Endothelial cell of umbilical vein (primary cell): Measurements from ENCODE around the gene ARF1. TPM values are rescaled to one million over a fixed set of nuclear protein-coding genes. Genes with fewer than 3 reads are reported as not detected.

Experiments used
- BruUV-seq: library from RNA; stranded (reverse); fragments of 400-500 nt; replicated peaks from 2 replicates; lab custom pipeline; 2021; lab: Mats Ljungman, UMichigan
- CTCF ChIA-PET: fragments of 300-600, 350-600 bp; sonication (Branson Sonifier 250); formaldehyde crosslinking; loops from one replicate; lab custom pipeline; 2021; ENCODE audit warnings: antibody characterized with exemption, inconsistent platforms; lab: Charles Lee
- POLR2A ChIA-PET: fragments of 300-600, 350-600 bp; sonication (Branson Sonifier 250); formaldehyde crosslinking; loops from one replicate; lab custom pipeline; 2021; ENCODE audit warnings: antibody characterized with exemption, inconsistent platforms; lab: Charles Lee
- DNase-seq: peaks from one replicate; pipeline ENCODE4 v3.0.0-alpha.2; 2011; ENCODE audit warnings: low read depth, low spot score
- FAIRE-seq: peaks from 2 replicates; lab custom pipeline; 2011; peaks lifted over from hg19 to GRCh38; lab: Jason Lieb, UNC
- H2AFZ ChIP-seq: 2 replicates; pipeline ENCODE4 v1.6.0; 2012; ENCODE audit warnings: low read depth, low read length, control low read depth, inconsistent platforms
- H3K27ac ChIP-seq: 2 replicates; pipeline ENCODE4 v1.5.1; 2011; ENCODE audit warnings: low read depth, mild to moderate bottlenecking, control low read depth, low read length, moderate library complexity; ENCODE audit not compliant: insufficient read depth
- H3K27me3 ChIP-seq, 2 experiments: 2 replicates each; pipeline versions ENCODE4 v1.6.0 to v1.6.1; 2011; ENCODE audit warnings: low read length in 2 of 2, mixed read lengths in 1 of 2; ENCODE audit not compliant: control insufficient read depth in 2 of 2, insufficient read depth in 2 of 2
- H3K36me3 ChIP-seq, 2 experiments: 2 replicates in 1 of 2; 3 replicates in 1 of 2; pipeline ENCODE4 v1.5.1; 2011; ENCODE audit warnings: low read length in 2 of 2, mild to moderate bottlenecking in 1 of 2, moderate library complexity in 1 of 2; ENCODE audit not compliant: control insufficient read depth in 2 of 2, insufficient read depth in 2 of 2; ENCODE audit errors: extremely low read depth in 1 of 2
- H3K4me1 ChIP-seq: 3 replicates; pipeline ENCODE4 v1.5.1; 2011; ENCODE audit warnings: mild to moderate bottlenecking, low read length; ENCODE audit not compliant: control insufficient read depth, insufficient read depth; ENCODE audit errors: extremely low read depth
- H3K4me2 ChIP-seq: 2 replicates; pipeline ENCODE4 v1.6.1; 2011; ENCODE audit warnings: low read length, control low read depth, mixed read lengths; ENCODE audit not compliant: insufficient read depth
- H3K4me3 ChIP-seq, 3 experiments: fragments of 200-600 bp in 1 of 3; sonication (generic), shearing (Covaris generic) in 1 of 3; replicated peaks in 1 of 3; 2 replicates each; pipeline ENCODE4 v1.5.1; 2011 to 2016; ENCODE audit warnings: control low read depth in 3 of 3, low read length in 3 of 3, mild to moderate bottlenecking in 2 of 3, inconsistent platforms in 1 of 3, low read depth in 1 of 3, moderate library complexity in 1 of 3; ENCODE audit not compliant: insufficient read depth in 1 of 3
- H3K79me2 ChIP-seq: 2 replicates; pipeline ENCODE4 v1.6.0; 2012; ENCODE audit warnings: low read length, inconsistent platforms; ENCODE audit not compliant: control insufficient read depth, insufficient read depth
- H3K9ac ChIP-seq: replicated peaks from 2 replicates; pipeline ENCODE3; 2011; ENCODE audit warnings: low read length, control low read depth; ENCODE audit not compliant: insufficient read depth; ENCODE audit errors: extremely low read depth
- H3K9me1 ChIP-seq: replicated peaks from 3 replicates; pipeline ENCODE4 v1.6.0; 2011; ENCODE audit warnings: mild to moderate bottlenecking, low read length; ENCODE audit not compliant: control insufficient read depth, insufficient read depth; ENCODE audit errors: extremely low read depth
- H3K9me3 ChIP-seq: replicated peaks from 2 replicates; pipeline ENCODE4 v1.5.1; 2012; ENCODE audit warnings: low read length, inconsistent platforms; ENCODE audit not compliant: control insufficient read depth, insufficient read depth
- H4K20me1 ChIP-seq: replicated peaks from 2 replicates; pipeline ENCODE3; 2011; ENCODE audit warnings: mild to moderate bottlenecking, low read length; ENCODE audit not compliant: control insufficient read depth, insufficient read depth; ENCODE audit errors: extremely low read depth
- EZH2 ChIP-seq: IDR thresholded peaks from 2 replicates; pipeline ENCODE4 v1.6.1; 2012; ENCODE audit warnings: borderline replicate concordance, low read depth, mild to moderate bottlenecking, moderate library complexity, low read length, inconsistent platforms; ENCODE audit not compliant: severe bottlenecking
- FOS ChIP-seq: IDR thresholded peaks from 2 replicates; pipeline ENCODE4 v1.6.1; 2011; ENCODE audit warnings: mild to moderate bottlenecking, low read length, moderate library complexity, borderline replicate concordance; ENCODE audit not compliant: insufficient read depth
- GATA2 ChIP-seq: IDR thresholded peaks from 2 replicates; pipeline ENCODE4 v1.7.0; 2011; ENCODE audit warnings: low read depth, mild to moderate bottlenecking, moderate library complexity, mixed read lengths, low read length; ENCODE audit not compliant: insufficient read length, insufficient read depth
- JUN ChIP-seq: IDR thresholded peaks from 2 replicates; pipeline ENCODE4 v1.6.1; 2011; ENCODE audit warnings: borderline replicate concordance, low read depth; ENCODE audit not compliant: insufficient read length, insufficient read depth
- MYC ChIP-seq: IDR thresholded peaks from one replicate; pipeline ENCODE4 v1.6.1; 2011; ENCODE audit warnings: mild to moderate bottlenecking, low read depth, low read length
- POLR2A ChIP-seq: IDR thresholded peaks from 2 replicates; pipeline ENCODE4 v1.6.1; 2012; ENCODE audit warnings: low read depth, mild to moderate bottlenecking, control low read depth, low read length
- POLR2AphosphoS5 ChIP-seq: IDR thresholded peaks from 2 replicates; pipeline ENCODE4 v1.6.1; 2012; ENCODE audit warnings: low read depth, mild to moderate bottlenecking, control low read depth, low read length, moderate library complexity; ENCODE audit not compliant: insufficient read depth
- dilution Hi-C: fragments of 300-500 bp; cut with MboI; formaldehyde crosslinking; loops from one replicate; pipeline ENCODE4 v1.15.0; 2019; ENCODE audit warnings: low sequenced_read_pairs; ENCODE audit not compliant: extremely low pct_ligation_motif_present
- intact Hi-C: fragments of 100-400 bp; cut with micrococcal nuclease; formaldehyde crosslinking; loops from one replicate; pipeline ENCODE4 v1.10.0; 2022
- polyA plus RNA-seq, 4 experiments: library from polyadenylated mRNA; depleted of rRNA in 3 of 4; stranded (reverse) in 3 of 4; unstranded in 1 of 4; fragments of >200 nt; gene quantifications; 2 replicates each; pipeline versions ENCODE4 v1.2.1 to v1.2.3, GENCODE V29; 2011 to 2012; ENCODE audit warnings: missing spikeins in 1 of 4
- total RNA-seq: library from RNA; stranded (reverse); gene quantifications from 2 replicates; pipeline ENCODE4 v1.2.3, GENCODE V29; 2021
- TF ChIP-seq, protein P1 (sequence below): IDR thresholded peaks from 2 replicates; pipeline ENCODE4 v1.6.1; 2011; ENCODE audit not compliant: insufficient read depth, insufficient read length
- TF ChIP-seq, protein P2 (sequence below), 2 donors: IDR thresholded peaks; 1 replicate in 1 of 2; 2 replicates in 1 of 2; pipeline ENCODE4 v1.5.1; 2011; ENCODE audit warnings: low read length in 2 of 2, mild to moderate bottlenecking in 2 of 2, moderate library complexity in 2 of 2, control low read depth in 1 of 2, inconsistent platforms in 1 of 2, low read depth in 1 of 2; ENCODE audit not compliant: insufficient read depth in 1 of 2; ENCODE audit errors: extremely low read depth in 1 of 2

Gene ARF1
- total and polyA plus RNA-seq, 2 donors (not counting 3 experiments of a cell fraction or from before 2014, with no cell fraction given), result 499 to 844 TPM

DNA sequence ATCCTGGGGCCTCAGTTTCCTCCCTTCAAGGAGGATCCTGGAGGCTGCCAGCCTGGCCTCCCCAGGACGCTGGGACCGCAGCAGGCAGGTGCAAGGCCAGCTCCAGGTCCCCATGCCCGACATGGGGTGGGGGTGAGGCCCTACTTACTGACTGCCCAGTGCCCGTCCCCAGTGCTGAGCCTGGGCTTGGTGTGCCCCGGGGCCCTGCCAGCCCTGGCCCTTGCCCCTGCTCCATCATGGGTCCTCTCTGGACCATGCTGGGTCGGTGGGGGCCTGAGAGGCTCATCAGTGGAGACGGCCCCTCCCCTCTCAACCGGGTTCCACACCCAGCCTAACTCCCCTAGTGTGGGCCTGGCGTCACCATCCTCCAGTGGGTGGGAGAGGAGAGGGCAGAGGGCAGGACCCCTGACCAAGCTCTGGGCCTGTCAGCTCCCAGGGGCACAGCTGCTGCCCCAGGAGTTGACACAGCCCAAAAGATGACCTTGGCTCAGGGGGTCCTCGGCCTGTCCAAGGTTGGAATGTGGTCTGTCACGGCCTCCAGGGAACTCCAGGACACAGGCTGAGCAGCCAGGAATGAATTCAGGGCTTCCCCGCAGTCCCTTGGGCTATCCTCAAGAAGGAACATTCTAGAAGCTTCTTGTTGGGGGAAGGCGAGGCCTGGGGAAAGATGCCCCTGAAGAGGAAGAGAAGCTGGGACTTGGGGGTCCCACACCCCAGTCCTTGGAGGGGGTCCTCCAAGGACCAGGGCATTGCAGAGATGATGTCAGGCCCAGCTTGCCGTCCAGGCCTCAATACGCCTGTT lies 17.6 kb upstream of the ARF1 start:
- no peak for FAIRE-seq
- CTCF ChIA-PET, result interaction anchor here (0.7 kb wide), 1 partner anchor 65 kb away, joined by 3 read pairs; no protein-coding TSS in a partner anchor
- Histone ChIP-seq H3K27ac (no peak overlapping the region), H3K9me3 (no peaks in the 10 kb centered on the region), H3K4me3 (no peak overlapping the region), H3K79me2 (no peaks in the 10 kb centered on the region), H3K27me3 (peaks cover 3 to 4% of the 10 kb centered on the region in 2 experiments), H3K4me1 (no peaks in the 10 kb centered on the region), H2AFZ (no peak overlapping the region), H3K9ac (no peak overlapping the region), H4K20me1 (no peaks in the 10 kb centered on the region), H3K36me3 (no peaks in the 10 kb centered on the region), H3K4me2 (no peak overlapping the region), H3K9me1 (no peaks in the 10 kb centered on the region)
- no peak for DNase-seq
- POLR2A ChIA-PET, result no interaction called here
- intact Hi-C loops, result no loop called here
- no peak for TF ChIP-seq GATA2
- TF ChIP-seq FOS, result no peak
- no peak for TF ChIP-seq POLR2AphosphoS5
- dilution Hi-C loops, result no loop called here
- BruUV-seq, result no TSS peak

DNA sequence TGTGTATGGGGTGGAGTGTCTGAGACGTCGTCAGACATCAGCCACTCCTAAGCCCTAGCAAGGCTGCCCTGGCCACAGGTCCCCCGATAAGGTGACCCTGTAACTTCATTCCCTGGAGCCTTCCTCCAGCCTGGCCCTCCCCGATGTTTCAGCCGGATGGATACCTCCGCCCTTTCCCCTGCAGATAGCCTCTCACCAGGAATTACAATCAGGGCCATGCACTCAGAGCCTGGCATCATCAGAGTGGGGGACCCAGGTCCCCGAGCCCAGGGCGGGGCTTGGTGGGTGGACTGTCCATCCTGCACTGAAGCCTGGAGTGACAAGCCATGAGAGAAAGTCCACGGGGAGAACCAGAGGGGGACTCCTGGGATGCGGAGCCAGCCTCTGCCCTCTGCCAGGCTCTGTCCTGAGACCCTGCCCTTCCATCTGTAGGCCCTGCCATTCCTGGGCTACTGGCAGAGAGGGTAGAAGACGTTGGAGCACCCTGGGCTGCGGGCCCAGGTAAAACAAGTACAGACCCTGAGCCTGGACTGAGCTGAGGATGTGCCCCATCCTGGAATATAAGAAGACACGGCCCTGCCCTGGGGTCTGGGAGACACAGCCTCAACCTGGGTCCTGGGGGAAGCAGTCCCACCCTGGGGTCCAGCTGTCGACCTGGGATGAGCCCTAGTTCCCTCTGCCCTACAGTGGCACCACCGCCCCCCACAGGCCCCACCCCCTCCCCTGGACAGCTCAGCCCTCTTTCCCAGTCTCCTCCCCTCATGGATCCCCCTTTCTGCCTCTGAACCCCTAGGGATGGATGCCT lies 16.8 kb upstream of the ARF1 start:
- no peak overlapping the region for H3K9ac ChIP-seq
- H3K27ac ChIP-seq, result no peak overlapping the region
- no peak for DNase-seq
- H3K79me2 ChIP-seq, result no peaks in the 10 kb centered on the region
- H3K9me1 ChIP-seq, result no peaks in the 10 kb centered on the region
- dilution Hi-C loops, result no loop called here
- ChIA-PET CTCF (interaction anchor here (0.7 kb wide), 1 partner anchor 66 kb away, joined by 3 read pairs; no protein-coding TSS in a partner anchor), POLR2A (no interaction called here)
- no peak overlapping the region for H2AFZ ChIP-seq
- no peaks in the 10 kb centered on the region for H3K9me3 ChIP-seq
- no peak for FAIRE-seq
- no TSS peak for BruUV-seq
- H3K27me3 ChIP-seq, result peaks cover 3 to 4% of the 10 kb centered on the region in 2 experiments
- intact Hi-C loops, result no loop called here
- no peaks in the 10 kb centered on the region for H3K36me3 ChIP-seq
- TF ChIP-seq GATA2, result no peak
- TF ChIP-seq POLR2AphosphoS5, result no peak
- TF ChIP-seq EZH2, result no peak
- no peak for TF ChIP-seq FOS
- TF ChIP-seq JUN, result no peak
- TF ChIP-seq MYC, result no peak
- TF ChIP-seq, protein P1, sequence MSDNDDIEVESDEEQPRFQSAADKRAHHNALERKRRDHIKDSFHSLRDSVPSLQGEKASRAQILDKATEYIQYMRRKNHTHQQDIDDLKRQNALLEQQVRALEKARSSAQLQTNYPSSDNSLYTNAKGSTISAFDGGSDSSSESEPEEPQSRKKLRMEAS, result no peak
- TF ChIP-seq, protein P2, sequence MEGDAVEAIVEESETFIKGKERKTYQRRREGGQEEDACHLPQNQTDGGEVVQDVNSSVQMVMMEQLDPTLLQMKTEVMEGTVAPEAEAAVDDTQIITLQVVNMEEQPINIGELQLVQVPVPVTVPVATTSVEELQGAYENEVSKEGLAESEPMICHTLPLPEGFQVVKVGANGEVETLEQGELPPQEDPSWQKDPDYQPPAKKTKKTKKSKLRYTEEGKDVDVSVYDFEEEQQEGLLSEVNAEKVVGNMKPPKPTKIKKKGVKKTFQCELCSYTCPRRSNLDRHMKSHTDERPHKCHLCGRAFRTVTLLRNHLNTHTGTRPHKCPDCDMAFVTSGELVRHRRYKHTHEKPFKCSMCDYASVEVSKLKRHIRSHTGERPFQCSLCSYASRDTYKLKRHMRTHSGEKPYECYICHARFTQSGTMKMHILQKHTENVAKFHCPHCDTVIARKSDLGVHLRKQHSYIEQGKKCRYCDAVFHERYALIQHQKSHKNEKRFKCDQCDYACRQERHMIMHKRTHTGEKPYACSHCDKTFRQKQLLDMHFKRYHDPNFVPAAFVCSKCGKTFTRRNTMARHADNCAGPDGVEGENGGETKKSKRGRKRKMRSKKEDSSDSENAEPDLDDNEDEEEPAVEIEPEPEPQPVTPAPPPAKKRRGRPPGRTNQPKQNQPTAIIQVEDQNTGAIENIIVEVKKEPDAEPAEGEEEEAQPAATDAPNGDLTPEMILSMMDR (IDR thresholded peaks at IDR 0.05; ENCODE audit: extremely low read depth in 1 of 2, insufficient read depth in 1 of 2, low read depth in 1 of 2, low read length in 2 of 2), result no peak
- no peak for TF ChIP-seq POLR2A
- H3K4me3 ChIP-seq, result no peak overlapping the region
- H3K4me1 ChIP-seq, result no peaks in the 10 kb centered on the region
- H4K20me1 ChIP-seq, result no peaks in the 10 kb centered on the region
- no peak overlapping the region for H3K4me2 ChIP-seq
